ENCODE measurements around the gene SACM1L.

SACM1L gene

GRCh38 chr3:45759851-45760250 is 70.7 kb downstream of the SACM1L start:
- FAIRE-seq (no peak), DNase-seq (ENCODE audit: insufficient read length, low spot score) (no peak)
- TF ChIP-seq POLR2A (IDR thresholded peaks at IDR 0.05; ENCODE audit: low read depth, low read length) (no peak), SPI1 (IDR thresholded peaks at IDR 0.05; ENCODE audit: low read depth, low read length) (no peak), PAX5 (IDR thresholded peaks at IDR 0.05; ENCODE audit: insufficient read depth, low read length, severe bottlenecking) (no peak), POU2F2 (IDR thresholded peaks at IDR 0.05; ENCODE audit: low read depth, low read length) (no peak), TAF1 (IDR thresholded peaks at IDR 0.05; ENCODE audit: low read depth, low read length) (no peak), POLR2AphosphoS5 (IDR thresholded peaks at IDR 0.05; ENCODE audit: low read depth, low read length) (no peak)

- TF ChIP-seq TAF1 (IDR thresholded peaks at IDR 0.05; ENCODE audit: low read depth, low read length) (no peak), POU2F2 (IDR thresholded peaks at IDR 0.05; ENCODE audit: low read depth, low read length) (no peak), POLR2A (IDR thresholded peaks at IDR 0.05; ENCODE audit: low read depth, low read length) (no peak), POLR2AphosphoS5 (IDR thresholded peaks at IDR 0.05; ENCODE audit: low read depth, low read length) (no peak), SPI1 (IDR thresholded peaks at IDR 0.05; ENCODE audit: low read depth, low read length) (no peak), PAX5 (IDR thresholded peaks at IDR 0.05; ENCODE audit: insufficient read depth, low read length, severe bottlenecking) (no peak)
- FAIRE-seq = peak; percentile 92
- DNase-seq (ENCODE audit: insufficient read length, low spot score) = peak; percentile 75
Measured at GRCh38 chr3:45760878-45761711, 71.9 kb downstream of the SACM1L start.

- no peak for FAIRE-seq
- TF ChIP-seq PAX5 (IDR thresholded peaks at IDR 0.05; ENCODE audit: insufficient read depth, low read length, severe bottlenecking) (no peak), POLR2AphosphoS5 (IDR thresholded peaks at IDR 0.05; ENCODE audit: low read depth, low read length) (no peak), POLR2A (IDR thresholded peaks at IDR 0.05; ENCODE audit: low read depth, low read length) (no peak), SPI1 (IDR thresholded peaks at IDR 0.05; ENCODE audit: low read depth, low read length) (no peak), TAF1 (IDR thresholded peaks at IDR 0.05; ENCODE audit: low read depth, low read length) (no peak), POU2F2 (IDR thresholded peaks at IDR 0.05; ENCODE audit: low read depth, low read length) (no peak)
- DNase-seq (ENCODE audit: insufficient read length, low spot score) = no peak
Measured at GRCh38 chr3:45761831-45762230, 72.6 kb downstream of the SACM1L start.

GRCh38 chr3:45762647-45763302 is 73.6 kb downstream of the SACM1L start:
- FAIRE-seq (no peak), DNase-seq (ENCODE audit: insufficient read length, low spot score) (no peak)
- TF ChIP-seq TAF1 (IDR thresholded peaks at IDR 0.05; ENCODE audit: low read depth, low read length) (no peak), POU2F2 (IDR thresholded peaks at IDR 0.05; ENCODE audit: low read depth, low read length) (no peak), SPI1 (IDR thresholded peaks at IDR 0.05; ENCODE audit: low read depth, low read length) (no peak), POLR2AphosphoS5 (IDR thresholded peaks at IDR 0.05; ENCODE audit: low read depth, low read length) (no peak), POLR2A (IDR thresholded peaks at IDR 0.05; ENCODE audit: low read depth, low read length) (no peak), PAX5 (IDR thresholded peaks at IDR 0.05; ENCODE audit: insufficient read depth, low read length, severe bottlenecking) (no peak)

GRCh38 chr3:45763303-45763675 is 74.1 kb downstream of the SACM1L start:
- no peak for FAIRE-seq
- TF ChIP-seq POLR2A (IDR thresholded peaks at IDR 0.05; ENCODE audit: low read depth, low read length) = no peak
- TF ChIP-seq PAX5 (IDR thresholded peaks at IDR 0.05; ENCODE audit: insufficient read depth, low read length, severe bottlenecking) = no peak
- no peak for TF ChIP-seq POU2F2 (IDR thresholded peaks at IDR 0.05; ENCODE audit: low read depth, low read length)
- no peak for TF ChIP-seq SPI1 (IDR thresholded peaks at IDR 0.05; ENCODE audit: low read depth, low read length)
- no peak for TF ChIP-seq POLR2AphosphoS5 (IDR thresholded peaks at IDR 0.05; ENCODE audit: low read depth, low read length)
- no peak for TF ChIP-seq TAF1 (IDR thresholded peaks at IDR 0.05; ENCODE audit: low read depth, low read length)
- DNase-seq (ENCODE audit: insufficient read length, low spot score) = no peak

- no peak for FAIRE-seq
- no peak for TF ChIP-seq POU2F2 (IDR thresholded peaks at IDR 0.05; ENCODE audit: low read depth, low read length)
- no peak for DNase-seq (ENCODE audit: insufficient read length, low spot score)
Measured at GRCh38 chr3:45765266-45765851, 76.2 kb downstream of the SACM1L start.

GRCh38 chr3:45765958-45766357 is 76.8 kb downstream of the SACM1L start:
- FAIRE-seq = no peak
- TF ChIP-seq POLR2AphosphoS5 (IDR thresholded peaks at IDR 0.05; ENCODE audit: low read depth, low read length) = no peak
- no peak for DNase-seq (ENCODE audit: insufficient read length, low spot score)

GRCh38 chr3:45771166-45771775 is 82.1 kb downstream of the SACM1L start:
- DNase-seq (ENCODE audit: insufficient read length, low spot score) (no peak), FAIRE-seq (no peak)
- TF ChIP-seq POU2F2 (IDR thresholded peaks at IDR 0.05; ENCODE audit: low read depth, low read length) = no peak
- TF ChIP-seq POLR2AphosphoS5 (IDR thresholded peaks at IDR 0.05; ENCODE audit: low read depth, low read length) = no peak
- no peak for TF ChIP-seq TAF1 (IDR thresholded peaks at IDR 0.05; ENCODE audit: low read depth, low read length)
- no peak for TF ChIP-seq PAX5 (IDR thresholded peaks at IDR 0.05; ENCODE audit: insufficient read depth, low read length, severe bottlenecking)
- TF ChIP-seq POLR2A (IDR thresholded peaks at IDR 0.05; ENCODE audit: low read depth, low read length) = no peak
- no peak for TF ChIP-seq SPI1 (IDR thresholded peaks at IDR 0.05; ENCODE audit: low read depth, low read length)

GRCh38 chr3:45771831-45772230 is 82.6 kb downstream of the SACM1L start:
- DNase-seq (ENCODE audit: insufficient read length, low spot score) (no peak), FAIRE-seq (no peak)
- TF ChIP-seq PAX5 (IDR thresholded peaks at IDR 0.05; ENCODE audit: insufficient read depth, low read length, severe bottlenecking) (no peak), POLR2AphosphoS5 (IDR thresholded peaks at IDR 0.05; ENCODE audit: low read depth, low read length) (no peak), POU2F2 (IDR thresholded peaks at IDR 0.05; ENCODE audit: low read depth, low read length) (no peak), TAF1 (IDR thresholded peaks at IDR 0.05; ENCODE audit: low read depth, low read length) (no peak), POLR2A (IDR thresholded peaks at IDR 0.05; ENCODE audit: low read depth, low read length) (no peak), SPI1 (IDR thresholded peaks at IDR 0.05; ENCODE audit: low read depth, low read length) (no peak)

All from GM12891 (cell line).